OCI-LY1 (cell line): ENCODE results near the gene TBX4.

Experiments
- CTCF ChIP-seq: fragments of 200-600 bp; sonication (generic), shearing (Covaris generic); IDR thresholded peaks from 2 replicates; pipeline ENCODE4 v1.5.1; 2017; ENCODE audit warnings: mild to moderate bottlenecking, antibody characterized with exemption, low read length, moderate library complexity, mixed read lengths
- EZH2 ChIP-seq: fragments of 200-600 bp; sonication (generic), shearing (Covaris generic); IDR thresholded peaks from 2 replicates; pipeline ENCODE4 v1.8.0; 2017; ENCODE audit warnings: borderline replicate concordance, mixed run types, mild to moderate bottlenecking, antibody characterized with exemption, low read length, moderate library complexity, mixed read lengths

- TF ChIP-seq CTCF: no peak
- TF ChIP-seq EZH2: no peak
Observed at GRCh38 chr17:61455324-61456060, 3.3 kb downstream of the TBX4 start.
